ENCODE results near the gene TM2D3.

DNA sequence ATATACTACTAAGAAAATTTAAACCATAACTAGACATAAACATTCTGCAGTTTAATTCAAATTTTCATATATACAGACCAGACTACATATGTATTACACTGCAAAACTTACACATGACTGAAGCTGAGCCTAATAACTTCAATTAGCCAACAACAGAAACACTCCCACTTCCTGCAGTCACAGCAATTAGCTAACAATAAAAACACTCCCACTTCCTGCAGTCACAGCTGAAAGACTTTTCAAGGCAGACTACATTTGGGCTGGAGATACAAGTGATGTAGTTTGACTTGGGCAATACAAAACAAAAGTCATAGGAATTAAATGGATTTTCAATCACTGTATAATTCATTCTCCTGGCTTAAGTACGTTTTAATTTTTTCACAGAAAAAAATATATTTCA is 10.3 kb downstream of the TM2D3 start:
- TF ChIP-seq, protein P1, sequence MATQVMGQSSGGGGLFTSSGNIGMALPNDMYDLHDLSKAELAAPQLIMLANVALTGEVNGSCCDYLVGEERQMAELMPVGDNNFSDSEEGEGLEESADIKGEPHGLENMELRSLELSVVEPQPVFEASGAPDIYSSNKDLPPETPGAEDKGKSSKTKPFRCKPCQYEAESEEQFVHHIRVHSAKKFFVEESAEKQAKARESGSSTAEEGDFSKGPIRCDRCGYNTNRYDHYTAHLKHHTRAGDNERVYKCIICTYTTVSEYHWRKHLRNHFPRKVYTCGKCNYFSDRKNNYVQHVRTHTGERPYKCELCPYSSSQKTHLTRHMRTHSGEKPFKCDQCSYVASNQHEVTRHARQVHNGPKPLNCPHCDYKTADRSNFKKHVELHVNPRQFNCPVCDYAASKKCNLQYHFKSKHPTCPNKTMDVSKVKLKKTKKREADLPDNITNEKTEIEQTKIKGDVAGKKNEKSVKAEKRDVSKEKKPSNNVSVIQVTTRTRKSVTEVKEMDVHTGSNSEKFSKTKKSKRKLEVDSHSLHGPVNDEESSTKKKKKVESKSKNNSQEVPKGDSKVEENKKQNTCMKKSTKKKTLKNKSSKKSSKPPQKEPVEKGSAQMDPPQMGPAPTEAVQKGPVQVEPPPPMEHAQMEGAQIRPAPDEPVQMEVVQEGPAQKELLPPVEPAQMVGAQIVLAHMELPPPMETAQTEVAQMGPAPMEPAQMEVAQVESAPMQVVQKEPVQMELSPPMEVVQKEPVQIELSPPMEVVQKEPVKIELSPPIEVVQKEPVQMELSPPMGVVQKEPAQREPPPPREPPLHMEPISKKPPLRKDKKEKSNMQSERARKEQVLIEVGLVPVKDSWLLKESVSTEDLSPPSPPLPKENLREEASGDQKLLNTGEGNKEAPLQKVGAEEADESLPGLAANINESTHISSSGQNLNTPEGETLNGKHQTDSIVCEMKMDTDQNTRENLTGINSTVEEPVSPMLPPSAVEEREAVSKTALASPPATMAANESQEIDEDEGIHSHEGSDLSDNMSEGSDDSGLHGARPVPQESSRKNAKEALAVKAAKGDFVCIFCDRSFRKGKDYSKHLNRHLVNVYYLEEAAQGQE (IDR thresholded peaks at IDR 0.05; ENCODE audit: insufficient replicate concordance, low read depth) = no peak
- TF ChIP-seq, protein P2, sequence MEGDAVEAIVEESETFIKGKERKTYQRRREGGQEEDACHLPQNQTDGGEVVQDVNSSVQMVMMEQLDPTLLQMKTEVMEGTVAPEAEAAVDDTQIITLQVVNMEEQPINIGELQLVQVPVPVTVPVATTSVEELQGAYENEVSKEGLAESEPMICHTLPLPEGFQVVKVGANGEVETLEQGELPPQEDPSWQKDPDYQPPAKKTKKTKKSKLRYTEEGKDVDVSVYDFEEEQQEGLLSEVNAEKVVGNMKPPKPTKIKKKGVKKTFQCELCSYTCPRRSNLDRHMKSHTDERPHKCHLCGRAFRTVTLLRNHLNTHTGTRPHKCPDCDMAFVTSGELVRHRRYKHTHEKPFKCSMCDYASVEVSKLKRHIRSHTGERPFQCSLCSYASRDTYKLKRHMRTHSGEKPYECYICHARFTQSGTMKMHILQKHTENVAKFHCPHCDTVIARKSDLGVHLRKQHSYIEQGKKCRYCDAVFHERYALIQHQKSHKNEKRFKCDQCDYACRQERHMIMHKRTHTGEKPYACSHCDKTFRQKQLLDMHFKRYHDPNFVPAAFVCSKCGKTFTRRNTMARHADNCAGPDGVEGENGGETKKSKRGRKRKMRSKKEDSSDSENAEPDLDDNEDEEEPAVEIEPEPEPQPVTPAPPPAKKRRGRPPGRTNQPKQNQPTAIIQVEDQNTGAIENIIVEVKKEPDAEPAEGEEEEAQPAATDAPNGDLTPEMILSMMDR (IDR thresholded peaks at IDR 0.05; ENCODE audit: insufficient read depth, low read length) = no peak
- TF ChIP-seq POLR2AphosphoS5 (IDR thresholded peaks at IDR 0.05; ENCODE audit: low read depth) (peak; percentile 52; the same call in 1 of the 2 replicates), SPI1 (IDR thresholded peaks at IDR 0.05; ENCODE audit: borderline replicate concordance, low read depth) (peak; percentile 37; the same call in 1 of the 2 replicates)

All from HL-60 (cell line).